Activated CD8-positive, alpha-beta T cell treated with anti-CD3 and anti-CD28 coated beads for 36 hours (primary cell): ENCODE measurements around the gene BMPER. TPM values are rescaled to one million over a fixed set of nuclear protein-coding genes. Genes with fewer than 3 reads are reported as not detected.

Source experiments
- ATAC-seq: fragments of 200-7000 bp; cut with Tn5 transposase; one replicate; pipeline ENCODE4 v1.10.0; 2021; ENCODE audit warnings: mild to moderate bottlenecking, moderate library complexity
- CTCF ChIA-PET: fragments of 350-600 bp; sonication (Branson Sonifier 250); formaldehyde crosslinking; loops from one replicate; lab custom pipeline; 2021; ENCODE audit warnings: antibody characterized with exemption; lab: Charles Lee
- POLR2A ChIA-PET: fragments of 350-600 bp; sonication (Branson Sonifier 250); formaldehyde crosslinking; loops from one replicate; lab custom pipeline; 2021; ENCODE audit warnings: antibody characterized with exemption; lab: Charles Lee
- DNase-seq: peaks from one replicate; pipeline ENCODE4 v3.0.0-alpha.2; 2020
- H3K27ac Mint-ChIP-seq: one replicate; pipeline ENCODE4 v1.8.0; 2021; ENCODE audit warnings: mild to moderate bottlenecking, mixed read lengths
- H3K27me3 Mint-ChIP-seq: one replicate; pipeline ENCODE4 v1.8.0; 2021; ENCODE audit warnings: mixed read lengths
- H3K36me3 Mint-ChIP-seq: one replicate; pipeline ENCODE4 v1.8.0; 2021; ENCODE audit warnings: low read depth, mixed read lengths
- H3K4me1 Mint-ChIP-seq: one replicate; pipeline ENCODE4 v1.8.0; 2021; ENCODE audit warnings: low read depth, mixed read lengths
- H3K4me3 Mint-ChIP-seq: one replicate; pipeline ENCODE4 v1.8.0; 2021; ENCODE audit warnings: mild to moderate bottlenecking, moderate library complexity, mixed read lengths
- H3K9me3 Mint-ChIP-seq: one replicate; pipeline ENCODE4 v1.8.0; 2021; ENCODE audit warnings: mixed read lengths
- CTCF ChIP-seq: fragments of 200-600 bp; IDR thresholded peaks from one replicate; pipeline ENCODE4 v1.8.0; 2022; ENCODE audit warnings: antibody characterized with exemption, mild to moderate bottlenecking
- intact Hi-C: fragments of 100-400 bp; cut with micrococcal nuclease; formaldehyde crosslinking; loops from one replicate; pipeline ENCODE4 v1.10.0; 2022
- total RNA-seq, 2 experiments: library from RNA; stranded (reverse); gene quantifications; one replicate each; pipeline ENCODE4 v1.2.3, GENCODE V29; 2021

The BMPER gene
- total RNA-seq, 2 experiments from 2014 or later, result not detected

GRCh38 chr7:34100661-34101060, 195.3 kb downstream of the BMPER start:
- TF ChIP-seq CTCF, result no peak
- Mint-ChIP-seq H3K27ac (no peak overlapping the region), H3K36me3 (no peaks in the 10 kb centered on the region), H3K4me3 (no peak overlapping the region), H3K4me1 (no peaks in the 10 kb centered on the region), H3K27me3 (no peaks in the 10 kb centered on the region), H3K9me3 (no peaks in the 10 kb centered on the region)
- DNase-seq, result no peak
- intact Hi-C loops, result no loop called here
- POLR2A ChIA-PET, result no interaction called here
- no peak for ATAC-seq
- CTCF ChIA-PET, result no interaction called here

- intact Hi-C loops, result no loop called here
- H3K27ac Mint-ChIP-seq, result no peak overlapping the region
- CTCF ChIA-PET, result no interaction called here
Observed at GRCh38 chr7:34104115-34104514, 198.8 kb downstream of the BMPER start.

GRCh38 chr7:34104992-34105391, 199.7 kb downstream of the BMPER start:
- ATAC-seq (no peak), DNase-seq (no peak)
- Mint-ChIP-seq H3K27ac (no peak overlapping the region), H3K4me3 (no peak overlapping the region), H3K36me3 (no peaks in the 10 kb centered on the region), H3K27me3 (no peaks in the 10 kb centered on the region), H3K9me3 (no peaks in the 10 kb centered on the region), H3K4me1 (no peaks in the 10 kb centered on the region)
- TF ChIP-seq CTCF, result no peak
- intact Hi-C loops, result no loop called here
- ChIA-PET CTCF (no interaction called here), POLR2A (no interaction called here)

More at GRCh38 chr7:34104115-34104514, 198.8 kb downstream of the BMPER start:
- Mint-ChIP-seq H3K27me3 (no peaks in the 10 kb centered on the region), H3K36me3 (no peaks in the 10 kb centered on the region), H3K9me3 (no peaks in the 10 kb centered on the region), H3K4me1 (no peaks in the 10 kb centered on the region), H3K4me3 (no peak overlapping the region)
- POLR2A ChIA-PET, result no interaction called here
- DNase-seq (no peak), ATAC-seq (no peak)
- no peak for TF ChIP-seq CTCF

- H3K4me3 Mint-ChIP-seq, result no peak overlapping the region
- H3K36me3 Mint-ChIP-seq, result no peaks in the 10 kb centered on the region
- ATAC-seq (no peak), DNase-seq (no peak)
- H3K9me3 Mint-ChIP-seq, result no peaks in the 10 kb centered on the region
- H3K4me1 Mint-ChIP-seq, result no peaks in the 10 kb centered on the region
- H3K27me3 Mint-ChIP-seq, result peaks cover 2% of the 10 kb centered on the region
- no peak for TF ChIP-seq CTCF
- ChIA-PET CTCF (no interaction called here), POLR2A (no interaction called here)
- H3K27ac Mint-ChIP-seq, result no peak overlapping the region
- intact Hi-C loops, result no loop called here
Observed at GRCh38 chr7:34107276-34107675, 201.9 kb downstream of the BMPER start.

GRCh38 chr7:34108165-34108564, 202.8 kb downstream of the BMPER start:
- peaks cover 2% of the 10 kb centered on the region for H3K27me3 Mint-ChIP-seq
- TF ChIP-seq CTCF, result no peak
- no peaks in the 10 kb centered on the region for H3K36me3 Mint-ChIP-seq
- H3K4me1 Mint-ChIP-seq, result no peaks in the 10 kb centered on the region
- intact Hi-C loops, result no loop called here
- POLR2A ChIA-PET, result no interaction called here
- CTCF ChIA-PET, result no interaction called here
- DNase-seq (no peak), ATAC-seq (no peak)
- no peak overlapping the region for H3K27ac Mint-ChIP-seq
- no peak overlapping the region for H3K4me3 Mint-ChIP-seq
- H3K9me3 Mint-ChIP-seq, result no peaks in the 10 kb centered on the region
